Testis (tissue), 3 donors: Measurements from ENCODE around the gene C16orf86. TPM values are rescaled to one million over a fixed set of nuclear protein-coding genes. Genes with fewer than 3 reads are reported as not detected.

ENCODE experiments used
- DNase-seq: peaks from one replicate; pipeline ENCODE4 v3.0.0-alpha.2; 2019
- H3K27ac ChIP-seq, 2 donors: fragments of 200-600 bp; sonication (generic); one replicate each; pipeline ENCODE4 v1.5.1; 2019
- H3K27me3 ChIP-seq: fragments of 200-600 bp; sonication (generic); one replicate; pipeline ENCODE4 v1.5.1; 2019
- H3K36me3 ChIP-seq: fragments of 200-600 bp; sonication (generic); one replicate; pipeline ENCODE4 v1.5.1; 2017; ENCODE audit warnings: low read depth; ENCODE audit errors: missing control alignments
- H3K4me1 ChIP-seq: fragments of 200-600 bp; sonication (generic); one replicate; pipeline ENCODE4 v1.5.1; 2019
- H3K4me3 ChIP-seq, 2 donors: fragments of 200-600 bp; sonication (generic); one replicate each; pipeline ENCODE4 v1.5.1; 2017 to 2019
- H3K9me3 ChIP-seq: fragments of 200-600 bp; sonication (generic); one replicate; pipeline ENCODE4 v1.5.1; 2017
- CTCF ChIP-seq, 3 experiments: fragments of 450-650 bp in 2 of 3; fragments of 200-600 bp in 1 of 3; sonication (generic) in 1 of 3; IDR thresholded peaks; one replicate each; pipeline ENCODE4 v1.5.1; 2016 to 2019; ENCODE audit warnings: antibody characterized with exemption in 3 of 3, mild to moderate bottlenecking in 2 of 3, moderate library complexity in 1 of 3
- POLR2A ChIP-seq: fragments of 450-650 bp; IDR thresholded peaks from one replicate; pipeline ENCODE4 v1.6.1; 2017; ENCODE audit warnings: antibody characterized with exemption, mild to moderate bottlenecking, moderate library complexity
- WGBS, 2 donors: methylation state at CpG; one replicate each; pipeline ENCODE4 v1.1.5; 2018; 5-methylcytosine and 5-hydroxymethylcytosine counted together
- intact Hi-C: fragments of 100-400 bp; cut with DNase I; formaldehyde crosslinking; loops from one replicate; pipeline ENCODE4 v1.15.1; 2023; ENCODE audit warnings: low total_unique reads
- polyA plus RNA-seq: library from polyadenylated mRNA; stranded (reverse); fragments of 350-450 nt; fragmentation: Illumina TruSeq; extraction: RNeasy Lipid Tissue Mini Kit (QIAGEN cat#74804); gene quantifications from one replicate; pipeline ENCODE4 v1.2.3, GENCODE V29; 2014; ENCODE audit warnings: low read depth, low replicate concordance; ENCODE audit not compliant: insufficient read depth
- total RNA-seq, 2 donors: library from RNA; depleted of rRNA; stranded (reverse); fragments of >200 nt; gene quantifications; one replicate each; pipeline ENCODE4 v1.2.3, GENCODE V29; 2016

The C16orf86 gene
- total and polyA plus RNA-seq, 3 donors from 2014 or later: 38.7 to 77.9 (median 43.4) TPM

DNA sequence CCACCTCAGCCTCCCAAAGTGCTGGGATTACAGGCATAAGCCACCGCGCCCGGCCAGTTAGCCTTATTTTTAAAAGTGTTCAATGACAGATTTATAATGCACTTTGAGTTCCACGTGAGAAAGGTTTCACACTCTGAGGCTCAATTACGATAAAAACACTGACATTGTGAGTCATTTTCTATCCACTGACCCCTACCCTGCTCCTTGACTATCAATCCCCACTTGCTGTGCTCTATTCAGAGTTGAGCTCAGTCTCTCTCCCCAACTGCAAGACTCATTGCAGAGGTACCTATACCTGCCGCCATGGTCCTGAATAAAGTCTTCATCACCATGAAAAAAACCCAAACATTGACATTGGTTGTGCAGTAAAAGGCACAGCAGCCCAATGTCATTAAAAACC lies 44.0 kb downstream of the C16orf86 start:
- no peaks in the 10 kb centered on the region for H3K27me3 ChIP-seq
- H3K9me3 ChIP-seq: no peaks in the 10 kb centered on the region
- H3K36me3 ChIP-seq: no peaks in the 10 kb centered on the region
- no peak for DNase-seq
- intact Hi-C loops: no loop called here
- no peak overlapping the region for H3K4me3 ChIP-seq
- 92 to 96% methylated on average over 6 of the region's 6 CpGs for WGBS, 2 donors
- H3K4me1 ChIP-seq: no peaks in the 10 kb centered on the region
- TF ChIP-seq CTCF (IDR thresholded peaks at IDR 0.05) (no peak), POLR2A (no peak)
- H3K27ac ChIP-seq: no peak overlapping the region

- Histone ChIP-seq H3K4me1 (peaks cover 6% of the 10 kb centered on the region), H3K4me3 (no peak overlapping the region), H3K27ac (no peak overlapping the region), H3K9me3 (no peaks in the 10 kb centered on the region), H3K27me3 (no peaks in the 10 kb centered on the region), H3K36me3 (no peaks in the 10 kb centered on the region)
- TF ChIP-seq POLR2A (no peak), CTCF (IDR thresholded peaks at IDR 0.05) (no peak)
- intact Hi-C loops: no loop called here
- 89% methylated on average over 5 of the region's 5 CpGs for WGBS, 2 donors
- DNase-seq: no peak
Observed at GRCh38 chr16:67713647-67714273, 47.1 kb downstream of the C16orf86 start.

- WGBS, 2 donors: 71 to 88% methylated on average over 1 of the region's 1 CpG
- Histone ChIP-seq H3K27me3 (no peaks in the 10 kb centered on the region), H3K9me3 (no peaks in the 10 kb centered on the region), H3K36me3 (no peaks in the 10 kb centered on the region), H3K4me1 (peaks cover 6% of the 10 kb centered on the region), H3K27ac (no peak overlapping the region), H3K4me3 (no peak overlapping the region)
- TF ChIP-seq CTCF (IDR thresholded peaks at IDR 0.05): no peak
- no peak for TF ChIP-seq POLR2A
- intact Hi-C loops: no loop called here
- no peak for DNase-seq
Observed at GRCh38 chr16:67714522-67714921, 47.9 kb downstream of the C16orf86 start.

DNA sequence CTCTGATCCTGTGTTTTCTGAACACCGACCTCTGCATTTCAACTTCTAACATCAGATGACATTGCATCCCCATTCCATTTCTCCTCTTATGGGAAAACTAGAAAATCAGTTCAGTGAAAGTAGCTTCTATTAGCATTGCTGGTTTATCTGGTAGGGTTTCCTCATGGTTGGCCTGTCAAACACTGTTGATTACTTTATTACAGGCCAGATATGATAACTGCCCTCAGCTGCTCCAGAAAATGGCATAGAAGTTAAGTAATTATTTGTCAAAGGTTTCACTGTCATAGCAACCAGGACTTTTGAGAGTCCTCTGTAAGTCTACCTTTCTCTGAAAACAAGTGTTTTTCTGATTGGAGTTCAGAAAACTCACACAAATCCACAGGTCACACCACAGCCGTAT lies 49.5 kb downstream of the C16orf86 start:
- Histone ChIP-seq H3K4me3 (no peak overlapping the region), H3K36me3 (no peaks in the 10 kb centered on the region), H3K27me3 (no peaks in the 10 kb centered on the region), H3K9me3 (no peaks in the 10 kb centered on the region), H3K27ac (no peak overlapping the region), H3K4me1 (peaks cover 13% of the 10 kb centered on the region)
- no peak for DNase-seq
- 85 to 97% methylated on average over 2 of the region's 2 CpGs for WGBS, 2 donors
- no peak for TF ChIP-seq CTCF (IDR thresholded peaks at IDR 0.05)
- no peak for TF ChIP-seq POLR2A
- intact Hi-C loops: no loop called here

Other genes with a start within 250 kb of the C16orf86 start
- gene HSD11B2, start 235.7 kb upstream of the C16orf86 start, total RNA-seq: 1 to 10 TPM; 4.9 to 7.7 TPM
- gene HSD11B2, start 235.7 kb upstream of the C16orf86 start, polyA plus RNA-seq: 11.5 TPM
- 100 to 1,000 TPM in 1 of 2 donors, 10 to 100 TPM in 1; 95.0 to 135 TPM for gene ATP6V0D1, start 185.7 kb upstream of the C16orf86 start, total RNA-seq
- 165 TPM for gene ATP6V0D1, start 185.7 kb upstream of the C16orf86 start, polyA plus RNA-seq
- 1 to 10 TPM; 1.2 to 1.7 TPM for gene AGRP, start 183.3 kb upstream of the C16orf86 start, total RNA-seq
- not detected for gene AGRP, start 183.3 kb upstream of the C16orf86 start, polyA plus RNA-seq
- gene RIPOR1, start 138.0 kb upstream of the C16orf86 start, total RNA-seq: 100 to 1,000 TPM in 1 of 2 donors, 10 to 100 TPM in 1; 79.4 to 109 TPM
- 36.1 TPM for gene RIPOR1, start 138.0 kb upstream of the C16orf86 start, polyA plus RNA-seq
- gene CTCF, start 104.3 kb upstream of the C16orf86 start, total RNA-seq: 10 to 100 TPM; 45.5 to 47.0 TPM
- gene CTCF, start 104.3 kb upstream of the C16orf86 start, polyA plus RNA-seq: 25.9 TPM
- gene CARMIL2, start 21.7 kb upstream of the C16orf86 start, total RNA-seq: 1 to 10 TPM; 5.6 to 7.9 TPM
- gene CARMIL2, start 21.7 kb upstream of the C16orf86 start, polyA plus RNA-seq: 3.1 TPM
- gene ACD, start 6.6 kb upstream of the C16orf86 start, total RNA-seq: 10 to 100 TPM; 44.7 to 48.3 TPM
- 40.3 TPM for gene ACD, start 6.6 kb upstream of the C16orf86 start, polyA plus RNA-seq
- 10 to 100 TPM; 30.0 to 80.1 TPM for gene PARD6A, start 5.9 kb upstream of the C16orf86 start, total RNA-seq
- gene PARD6A, start 5.9 kb upstream of the C16orf86 start, polyA plus RNA-seq: 35.4 TPM
- gene ENKD1, start 64 bp upstream of the C16orf86 start, total RNA-seq: 10 to 100 TPM; 37.7 to 47.5 TPM
- gene ENKD1, start 64 bp upstream of the C16orf86 start, polyA plus RNA-seq: 53.3 TPM
- 10 to 100 TPM; 18.0 to 20.4 TPM for gene GFOD2, start 52.5 kb downstream of the C16orf86 start, total RNA-seq
- gene GFOD2, start 52.5 kb downstream of the C16orf86 start, polyA plus RNA-seq: 23.0 TPM
- gene RANBP10, start 139.7 kb downstream of the C16orf86 start, total RNA-seq: 10 to 100 TPM; 23.0 to 25.2 TPM
- 23.5 TPM for gene RANBP10, start 139.7 kb downstream of the C16orf86 start, polyA plus RNA-seq
- 10 to 100 TPM; 31.3 to 40.4 TPM for gene TSNAXIP1, start 140.1 kb downstream of the C16orf86 start, total RNA-seq
- gene TSNAXIP1, start 140.1 kb downstream of the C16orf86 start, polyA plus RNA-seq: 93.7 TPM
- 10 to 100 TPM; 56.8 to 59.7 TPM for gene THAP11, start 175.5 kb downstream of the C16orf86 start, total RNA-seq
- 24.0 TPM for gene THAP11, start 175.5 kb downstream of the C16orf86 start, polyA plus RNA-seq
- gene NUTF2, start 180.1 kb downstream of the C16orf86 start, total RNA-seq: 100 to 1,000 TPM; 239 to 297 TPM
- gene NUTF2, start 180.1 kb downstream of the C16orf86 start, polyA plus RNA-seq: 121 TPM
- 100 to 1,000 TPM; 115 to 154 TPM for gene CENPT, start 180.9 kb downstream of the C16orf86 start, total RNA-seq
- gene CENPT, start 180.9 kb downstream of the C16orf86 start, polyA plus RNA-seq: 108 TPM
- 100 to 1,000 TPM; 106 to 107 TPM for gene EDC4, start 206.2 kb downstream of the C16orf86 start, total RNA-seq
- 96.7 TPM for gene EDC4, start 206.2 kb downstream of the C16orf86 start, polyA plus RNA-seq
- gene NRN1L, start 218.1 kb downstream of the C16orf86 start, total RNA-seq: 1 to 10 TPM; 4.2 to 8.1 TPM
- 2.9 TPM for gene NRN1L, start 218.1 kb downstream of the C16orf86 start, polyA plus RNA-seq
- gene PSKH1, start 226.4 kb downstream of the C16orf86 start, total RNA-seq: 10 to 100 TPM; 47.7 to 50.5 TPM
- gene PSKH1, start 226.4 kb downstream of the C16orf86 start, polyA plus RNA-seq: 66.8 TPM